ENCODE data around the gene CDH10.

CDH10 gene

GRCh38 chr5:24644761-24645160, at the start of gene CDH10:
TSS of gene CDH10 (minus strand) at chr5:24644978. CDS start at chr5:24593490, 51,488 bp downstream.
- no peak for DNase-seq

- DNase-seq = no peak
Observed at GRCh38 chr5:24693609-24694008, 48.8 kb upstream of the CDH10 start.

DNA sequence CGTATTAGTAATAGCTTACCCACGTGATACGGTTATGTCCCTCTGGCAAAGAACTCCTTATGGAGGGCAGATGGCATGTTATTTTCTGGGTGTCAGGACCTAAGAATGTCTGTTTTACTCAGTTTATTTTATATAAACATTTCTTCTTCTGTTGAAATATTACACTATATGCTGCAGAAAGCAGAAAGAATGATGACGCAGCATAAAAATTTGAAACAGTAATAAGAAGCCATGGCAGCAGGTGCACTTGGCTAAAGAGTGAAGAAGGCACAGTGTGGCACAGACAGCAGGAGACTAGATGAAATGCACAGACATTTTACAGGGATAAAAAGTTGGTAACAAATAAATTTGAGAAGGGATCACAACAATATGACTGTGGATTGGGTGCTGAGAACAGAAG, 46.3 kb upstream of the CDH10 start:
- no peak for DNase-seq

- DNase-seq = no peak
Observed at GRCh38 chr5:24681106-24681505, 36.3 kb upstream of the CDH10 start.

- no peak for DNase-seq
Observed at GRCh38 chr5:24668050-24668449, 23.3 kb upstream of the CDH10 start.

- DNase-seq = no peak
Observed at GRCh38 chr5:24649531-24649930, 4.8 kb upstream of the CDH10 start.

DNA sequence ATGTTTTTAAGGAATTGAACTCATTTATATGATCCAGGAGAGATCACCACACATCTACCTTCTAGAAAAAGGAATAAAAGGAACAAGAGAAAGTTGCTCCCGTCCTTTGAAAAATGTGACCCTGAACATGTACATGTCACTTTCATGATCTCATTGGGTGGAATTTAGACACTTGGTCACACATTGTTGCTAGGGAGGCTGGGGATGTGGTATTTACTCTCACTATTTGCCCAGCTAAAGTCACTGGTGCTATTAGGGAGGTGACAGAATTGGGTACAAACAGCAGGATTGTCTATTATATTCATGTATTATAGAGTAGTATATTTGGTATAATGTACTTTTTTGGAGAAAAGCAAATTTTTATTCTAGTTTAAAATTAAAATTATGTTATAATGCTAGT, 2.1 kb upstream of the CDH10 start:
- DNase-seq = no peak

DNA sequence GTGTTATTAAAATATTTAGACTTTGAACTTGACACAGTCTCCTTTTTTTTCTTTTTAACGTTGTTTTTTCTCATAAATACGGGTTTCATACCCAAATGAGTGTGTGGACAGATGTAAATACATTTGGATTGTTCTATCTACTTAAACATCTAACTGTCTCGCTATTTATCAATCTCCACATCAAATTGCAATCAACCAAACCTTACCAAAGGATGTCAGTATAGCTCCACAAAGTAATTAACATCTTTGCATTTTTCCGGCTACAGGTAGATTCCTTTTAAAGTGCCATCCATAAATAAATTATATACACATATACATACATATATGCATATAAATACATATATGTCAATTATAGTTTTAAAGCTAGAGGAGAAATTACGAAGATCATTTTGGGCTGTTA, 705 bp upstream of the CDH10 start:
- DNase-seq = no peak

DNA sequence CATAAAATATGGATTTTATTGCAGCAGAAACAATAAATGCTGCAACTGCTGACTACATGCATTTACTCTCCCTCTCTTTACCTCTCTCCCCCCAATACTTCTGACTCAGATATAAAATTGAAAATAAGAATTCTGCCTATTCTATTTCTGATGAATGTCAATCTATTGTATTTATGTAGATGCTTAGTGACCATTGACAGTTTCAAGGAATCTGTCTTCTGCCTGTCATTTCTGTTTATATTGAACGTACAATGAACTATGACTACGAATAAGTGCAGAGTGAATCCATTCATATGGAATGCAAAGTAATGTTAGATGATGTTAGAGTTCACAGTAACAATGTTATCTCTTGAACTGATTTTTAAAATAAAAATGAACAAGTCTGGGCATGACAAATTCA, 898 bp downstream of the CDH10 start:
- DNase-seq = no peak

GRCh38 chr5:24643156-24643555, 1.6 kb downstream of the CDH10 start:
- no peak for DNase-seq

DNA sequence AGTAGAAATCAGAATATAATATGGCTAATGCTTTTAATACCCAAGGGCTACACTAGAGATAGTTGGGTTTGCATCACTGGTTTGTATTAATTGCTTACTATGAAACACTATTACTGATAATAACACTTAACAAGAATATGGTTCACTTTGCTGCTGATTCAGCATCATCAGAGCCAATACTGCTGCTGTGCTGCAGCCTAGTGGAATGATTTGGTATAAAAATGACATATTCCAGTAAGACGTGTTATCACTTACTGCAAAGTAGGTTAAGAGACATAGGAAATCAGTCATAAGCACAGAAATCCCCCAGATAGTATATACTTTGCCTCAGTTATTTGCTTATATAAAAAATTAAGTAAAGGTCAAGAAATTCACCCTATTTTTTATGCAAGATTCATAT, 2.8 kb downstream of the CDH10 start:
- DNase-seq = no peak

- DNase-seq = no peak
Observed at GRCh38 chr5:24635209-24635608, 9.6 kb downstream of the CDH10 start.

DNA sequence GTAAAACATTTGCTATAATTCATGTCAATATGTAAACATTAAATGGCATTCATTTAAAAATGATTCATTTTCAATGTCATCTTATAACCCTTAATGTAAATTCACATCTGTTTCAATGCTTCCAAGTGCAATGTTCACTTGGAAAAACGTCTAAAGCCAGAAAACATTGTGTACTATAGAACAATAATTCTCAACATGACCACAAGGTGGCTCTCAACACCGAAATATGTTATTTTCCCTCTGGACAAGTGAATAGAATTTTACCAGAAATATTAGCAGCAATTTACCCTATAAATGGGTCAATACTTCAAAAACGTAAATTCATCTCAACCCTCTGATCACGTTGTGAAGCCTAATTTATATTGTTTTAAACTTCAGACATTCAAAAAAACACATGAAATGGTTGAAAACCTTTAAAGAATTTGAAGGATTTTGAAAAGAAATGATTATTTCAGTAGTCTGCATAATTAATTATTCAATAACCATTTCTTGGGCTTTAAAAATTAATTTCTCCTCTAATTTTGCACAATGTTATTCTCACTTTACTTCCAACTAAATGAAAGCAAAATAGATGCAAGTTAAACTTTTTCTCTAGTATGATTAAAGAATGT, 11.0 kb downstream of the CDH10 start:
- no peak for DNase-seq

- DNase-seq = no peak
Observed at GRCh38 chr5:24632353-24632752, 12.4 kb downstream of the CDH10 start.

DNA sequence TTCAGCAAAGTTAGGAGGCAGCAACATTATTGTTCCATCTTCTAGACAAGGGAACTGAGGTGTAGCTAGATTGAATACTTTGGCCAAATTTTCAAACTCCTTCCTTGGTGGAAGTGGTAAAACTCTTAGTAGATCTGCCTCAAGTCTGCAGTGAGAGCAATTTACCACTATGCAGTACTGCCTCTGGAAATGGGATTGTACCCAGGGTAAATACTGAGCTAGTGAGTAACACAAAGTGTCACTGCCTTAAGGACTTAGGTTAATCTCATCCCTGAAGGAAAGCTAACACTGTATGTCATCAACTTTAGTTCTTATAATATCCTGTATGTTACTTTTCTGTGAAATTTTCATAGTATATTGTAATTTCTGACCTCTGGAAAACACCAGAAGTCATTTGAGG, 13.9 kb downstream of the CDH10 start:
- DNase-seq = no peak

GRCh38 chr5:24629798-24630197, 15.0 kb downstream of the CDH10 start:
- no peak for DNase-seq

DNA sequence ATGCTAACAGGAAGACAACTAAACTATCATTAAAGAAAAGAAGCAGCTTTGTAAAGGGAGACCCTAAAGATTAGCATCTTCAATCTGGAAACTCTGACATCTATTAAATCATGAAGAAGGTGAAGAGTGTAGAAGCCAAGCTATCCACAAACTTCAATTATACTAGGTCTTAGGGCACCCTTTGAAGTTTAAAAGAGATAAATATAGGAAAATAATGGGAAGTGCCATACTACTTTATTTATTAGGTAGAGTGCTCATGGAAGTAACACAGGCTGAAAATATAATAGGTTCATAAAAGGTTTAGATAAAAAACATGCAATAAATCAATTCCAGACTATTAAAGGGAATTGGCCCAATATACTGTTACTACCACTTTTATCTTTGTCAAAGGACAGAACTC, 19.9 kb downstream of the CDH10 start:
- DNase-seq = no peak

GRCh38 chr5:24623624-24624023, 21.2 kb downstream of the CDH10 start:
- no peak for DNase-seq

DNA sequence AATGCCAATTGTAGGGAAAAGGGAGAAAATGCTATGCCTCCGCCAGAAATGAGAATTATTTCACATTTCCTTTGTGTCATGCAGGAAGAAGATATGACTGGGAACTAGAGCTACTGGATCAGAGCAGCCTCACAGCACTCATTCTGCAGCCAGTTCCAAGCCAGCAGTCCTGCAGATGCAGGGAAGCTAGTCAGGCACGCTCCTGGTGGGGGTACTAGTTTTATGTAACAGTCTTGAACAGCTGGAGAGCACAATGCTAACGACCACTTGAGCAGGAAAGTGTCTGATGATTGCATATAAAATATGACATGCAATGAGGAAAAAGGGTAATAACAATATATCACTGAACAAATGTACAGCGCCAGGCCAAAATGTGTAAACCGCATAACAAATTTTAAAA, 21.7 kb downstream of the CDH10 start:
- no peak for DNase-seq

DNA sequence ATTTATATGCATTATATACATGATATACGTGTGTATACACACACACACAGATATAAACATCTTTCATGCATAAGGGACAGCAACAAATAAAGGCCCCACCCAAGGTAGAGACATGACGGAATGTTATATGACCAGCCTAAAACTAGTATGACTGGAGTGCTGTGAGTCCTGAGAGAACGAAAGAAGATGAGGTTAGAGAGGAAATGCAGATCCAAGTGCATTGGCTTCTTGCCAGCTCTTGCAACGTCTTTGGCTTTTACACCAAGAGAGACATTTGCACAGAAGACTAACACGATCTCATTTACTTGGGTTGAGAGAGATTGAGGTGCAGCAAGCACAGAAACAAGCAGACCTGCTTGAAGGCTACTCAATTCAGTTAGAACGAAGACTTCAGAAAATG, 23.0 kb downstream of the CDH10 start:
- no peak for DNase-seq

GRCh38 chr5:24616566-24616965, 28.2 kb downstream of the CDH10 start:
- no peak for DNase-seq

- no peak for DNase-seq
Observed at GRCh38 chr5:24615159-24615558, 29.6 kb downstream of the CDH10 start.

- DNase-seq = no peak
Observed at GRCh38 chr5:24609706-24610105, 35.1 kb downstream of the CDH10 start.

DNA sequence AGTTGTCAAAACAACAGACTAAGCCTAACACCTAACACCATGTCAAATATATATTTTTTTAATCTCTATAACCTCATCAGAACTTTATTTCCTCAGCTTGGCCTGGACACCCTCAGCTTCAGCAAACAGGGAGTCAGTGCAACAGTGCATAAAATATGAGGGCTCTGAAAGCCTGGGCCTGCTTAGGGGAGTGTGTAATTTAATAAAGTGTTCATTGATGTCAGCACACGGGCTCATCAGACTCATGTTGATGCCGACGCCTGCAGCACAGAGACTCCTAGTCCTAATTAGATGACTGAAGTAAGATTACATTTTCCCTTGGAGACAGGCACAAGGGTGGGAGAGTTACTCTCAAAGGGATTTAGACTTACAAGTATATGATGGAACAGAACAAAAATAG, 37.8 kb downstream of the CDH10 start:
- no peak for DNase-seq

GRCh38 chr5:24602188-24602587, 42.6 kb downstream of the CDH10 start:
- DNase-seq = no peak

GRCh38 chr5:24598956-24599355, 45.8 kb downstream of the CDH10 start:
- no peak for DNase-seq
